ENCODE measurements around the gene ASAP3.

The ASAP3 gene

GRCh38 chr1:23403038-23403336, 81.0 kb downstream of the ASAP3 start:
- Histone ChIP-seq H3K4me2 (ENCODE audit: low read length) (no peak overlapping the region), H3K4me1 (ENCODE audit: control insufficient read depth, low read length) (peaks cover 7% of the 10 kb centered on the region), H3K9me2 (replicated peaks; ENCODE audit: control insufficient read depth, low read length) (no peaks in the 10 kb centered on the region), H4K20me1 (ENCODE audit: control insufficient read depth, insufficient read depth, low read depth, low read length) (no peaks in the 10 kb centered on the region), H3K27ac (ENCODE audit: low read depth, low read length) (no peak overlapping the region), H3K9me3 (ENCODE audit: control insufficient read depth, insufficient read depth, low read length) (no peaks in the 10 kb centered on the region), H3K27me3 (ENCODE audit: control insufficient read depth, low read length) (peaks cover 5% of the 10 kb centered on the region), H3K36me3 (ENCODE audit: control insufficient read depth, low read length) (no peaks in the 10 kb centered on the region), H3K79me2 (ENCODE audit: control insufficient read depth, low read length) (no peaks in the 10 kb centered on the region), H3K4me3 (ENCODE audit: low read length) (no peak overlapping the region), H3F3A (ENCODE audit: control insufficient read depth, insufficient read depth) (no peaks in the 10 kb centered on the region)
- TF ChIP-seq EZH2phosphoT487 (IDR thresholded peaks at IDR 0.05; ENCODE audit: borderline replicate concordance, low read length) (no peak), CTCF (IDR thresholded peaks at IDR 0.05; ENCODE audit: low read depth, low read length, poor library complexity, severe bottlenecking) (no peak)

- TF ChIP-seq CTCF (IDR thresholded peaks at IDR 0.05; ENCODE audit: low read depth, low read length, poor library complexity, severe bottlenecking): no peak
- TF ChIP-seq EZH2phosphoT487 (IDR thresholded peaks at IDR 0.05; ENCODE audit: borderline replicate concordance, low read length): no peak
- Histone ChIP-seq H3K9me2 (replicated peaks; ENCODE audit: control insufficient read depth, low read length) (no peaks in the 10 kb centered on the region), H3K4me2 (ENCODE audit: low read length) (no peak overlapping the region), H3K4me3 (ENCODE audit: low read length) (no peak overlapping the region), H3K4me1 (ENCODE audit: control insufficient read depth, low read length) (peaks cover 7% of the 10 kb centered on the region), H3K36me3 (ENCODE audit: control insufficient read depth, low read length) (no peaks in the 10 kb centered on the region), H3K27me3 (ENCODE audit: control insufficient read depth, low read length) (peaks cover 3% of the 10 kb centered on the region), H3K9me3 (ENCODE audit: control insufficient read depth, insufficient read depth, low read length) (no peaks in the 10 kb centered on the region), H3F3A (ENCODE audit: control insufficient read depth, insufficient read depth) (no peaks in the 10 kb centered on the region), H4K20me1 (ENCODE audit: control insufficient read depth, insufficient read depth, low read depth, low read length) (no peaks in the 10 kb centered on the region), H3K79me2 (ENCODE audit: control insufficient read depth, low read length) (no peaks in the 10 kb centered on the region), H3K27ac (ENCODE audit: low read depth, low read length) (no peak overlapping the region)
These were observed 81.5 kb downstream of the ASAP3 start for GRCh38 chr1:23402286-23403037.

- H3K9me2 ChIP-seq (replicated peaks; ENCODE audit: control insufficient read depth, low read length): no peaks in the 10 kb centered on the region
These were observed 82.7 kb downstream of the ASAP3 start for GRCh38 chr1:23401313-23401712.

More at GRCh38 chr1:23401313-23401712, 82.7 kb downstream of the ASAP3 start:
- TF ChIP-seq CTCF (IDR thresholded peaks at IDR 0.05; ENCODE audit: low read depth, low read length, poor library complexity, severe bottlenecking) (no peak), EZH2phosphoT487 (IDR thresholded peaks at IDR 0.05; ENCODE audit: borderline replicate concordance, low read length) (no peak)
- Histone ChIP-seq H3K27me3 (ENCODE audit: control insufficient read depth, low read length) (peaks cover 3% of the 10 kb centered on the region), H3K4me1 (ENCODE audit: control insufficient read depth, low read length) (peaks cover 7% of the 10 kb centered on the region), H3K4me3 (ENCODE audit: low read length) (no peak overlapping the region), H3F3A (ENCODE audit: control insufficient read depth, insufficient read depth) (no peaks in the 10 kb centered on the region), H3K9me3 (ENCODE audit: control insufficient read depth, insufficient read depth, low read length) (no peaks in the 10 kb centered on the region), H3K79me2 (ENCODE audit: control insufficient read depth, low read length) (no peaks in the 10 kb centered on the region), H3K4me2 (ENCODE audit: low read length) (no peak overlapping the region), H3K36me3 (ENCODE audit: control insufficient read depth, low read length) (no peaks in the 10 kb centered on the region), H3K27ac (ENCODE audit: low read depth, low read length) (no peak overlapping the region), H4K20me1 (ENCODE audit: control insufficient read depth, insufficient read depth, low read depth, low read length) (no peaks in the 10 kb centered on the region)
